HG03442 (cell line): ENCODE results near the gene CALU.

Experiments
- ATAC-seq: cut with Tn5 transposase; IDR thresholded peaks from one replicate; pipeline ENCODE4 v1.9.1; 2021; ENCODE audit warnings: mild to moderate bottlenecking, moderate library complexity; ENCODE audit not compliant: unreplicated experiment

CALU gene

GRCh38 chr7:128724743-128725142, 14.4 kb upstream of the CALU start:
- no peak for ATAC-seq

DNA sequence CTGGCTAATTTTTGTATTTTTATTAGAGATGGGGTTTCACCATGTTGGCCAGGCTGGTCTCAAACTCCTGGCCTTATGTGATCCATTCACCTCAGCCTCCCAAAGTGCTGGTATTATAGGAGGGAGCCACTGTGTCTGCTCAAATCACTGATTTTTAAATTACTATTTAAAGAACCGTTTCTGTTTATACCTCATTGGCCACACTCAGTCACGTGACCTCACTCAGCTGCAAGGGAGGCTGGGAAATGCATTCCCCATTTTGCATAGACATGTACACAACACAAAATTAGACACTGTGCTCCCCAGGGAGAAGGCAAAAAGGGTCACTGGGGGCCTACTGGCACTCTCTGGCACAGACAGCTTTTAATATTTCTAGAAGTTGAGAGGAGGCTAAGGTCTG, 13.6 kb upstream of the CALU start:
- no peak for ATAC-seq

GRCh38 chr7:128726059-128726736, 13.0 kb upstream of the CALU start:
- no peak for ATAC-seq

- no peak for ATAC-seq
These were observed 12.5 kb upstream of the CALU start for GRCh38 chr7:128726737-128727072.

DNA sequence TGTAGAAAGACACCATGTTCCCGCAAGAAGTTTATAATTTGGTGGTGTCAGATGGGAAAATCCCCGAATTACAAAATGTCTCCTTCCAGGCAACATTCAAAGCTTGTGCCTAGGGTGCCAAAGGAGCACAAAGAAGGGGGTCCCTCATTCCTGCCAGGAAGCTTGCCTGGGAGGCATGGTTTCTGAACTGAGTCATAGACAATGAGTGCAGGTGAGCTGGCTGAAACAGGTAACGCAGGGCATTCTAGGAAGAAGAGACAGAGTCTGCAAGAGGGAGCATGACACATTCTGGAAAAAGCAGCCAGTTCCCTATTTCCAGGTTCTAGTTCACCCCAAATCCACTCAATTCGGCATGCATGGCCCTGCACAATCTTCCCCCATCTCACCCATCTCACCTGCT, 11.9 kb upstream of the CALU start:
- ATAC-seq = no peak

DNA sequence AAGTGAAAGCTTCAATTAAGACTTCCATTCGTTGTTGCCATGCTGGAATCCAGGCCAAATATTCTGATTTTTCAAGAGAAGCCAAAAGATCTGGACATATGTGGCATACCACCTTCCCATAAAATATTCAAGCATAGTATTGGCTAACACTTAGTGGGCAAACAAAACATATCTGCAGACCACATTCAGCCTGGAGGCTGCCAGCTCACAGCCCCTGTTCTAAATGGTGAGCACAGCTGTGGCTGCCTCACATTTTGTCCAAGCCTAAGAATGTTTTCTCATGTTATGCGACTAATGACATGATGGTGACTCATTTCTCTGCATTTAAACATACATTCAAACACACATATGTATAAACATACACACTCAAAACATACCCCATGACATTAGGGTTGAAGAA, 10.6 kb upstream of the CALU start:
- ATAC-seq = no peak

- ATAC-seq = no peak
These were observed 9.7 kb upstream of the CALU start for GRCh38 chr7:128729494-128729893.

DNA sequence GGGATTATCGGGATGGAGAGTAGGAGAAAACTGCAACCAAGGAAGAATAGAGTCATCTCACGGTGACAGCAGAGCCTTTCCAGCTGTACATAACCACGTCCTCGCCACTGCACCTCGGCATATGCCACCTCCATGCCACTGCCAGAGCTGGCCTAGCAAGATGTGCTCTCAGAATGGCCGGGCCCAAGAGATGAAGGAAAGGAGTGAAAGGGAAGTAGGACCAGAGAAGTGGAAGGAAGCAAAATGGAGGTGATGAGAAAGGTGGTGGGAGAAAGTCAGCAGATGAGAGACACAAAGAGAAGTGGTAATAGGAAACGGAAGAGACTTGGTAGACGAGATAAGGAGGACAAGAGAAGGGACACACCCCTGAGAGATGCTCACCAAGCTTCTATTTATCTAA, 8.0 kb upstream of the CALU start:
- no peak for ATAC-seq

DNA sequence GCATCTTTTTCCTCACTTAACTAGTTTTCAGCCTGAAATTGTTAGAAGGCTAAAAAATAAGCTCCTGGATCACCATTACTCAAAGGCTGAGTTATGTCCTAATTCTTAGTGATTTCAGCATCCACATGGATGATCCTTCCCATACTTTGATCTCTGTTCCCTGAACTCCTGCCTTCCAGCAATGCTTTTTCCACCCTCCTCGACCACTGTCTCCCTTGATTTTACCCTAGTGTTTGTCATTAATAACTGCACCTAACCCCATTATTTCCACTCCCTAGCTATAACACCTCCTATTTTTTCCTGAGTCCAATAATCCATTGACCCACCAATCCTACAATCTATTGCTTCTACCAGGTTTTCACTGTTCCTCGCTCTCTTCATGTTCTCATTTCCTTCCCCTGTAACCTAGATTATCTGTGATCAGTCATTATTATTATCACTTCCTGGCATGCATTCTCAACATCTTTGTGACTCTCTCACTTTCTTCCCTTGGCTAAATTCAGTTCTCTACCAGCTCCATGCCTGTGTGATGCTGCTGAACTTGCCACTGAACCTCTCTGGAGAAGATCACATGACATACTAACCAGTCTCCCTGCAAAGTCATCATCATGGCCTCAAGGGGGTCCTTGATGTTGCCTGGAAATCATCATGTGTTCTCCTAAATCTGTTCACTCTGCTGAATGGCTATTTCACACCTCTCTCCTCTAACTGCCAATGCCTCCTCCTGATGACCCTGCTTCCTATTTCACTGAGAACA, 6.5 kb upstream of the CALU start:
- no peak for ATAC-seq

DNA sequence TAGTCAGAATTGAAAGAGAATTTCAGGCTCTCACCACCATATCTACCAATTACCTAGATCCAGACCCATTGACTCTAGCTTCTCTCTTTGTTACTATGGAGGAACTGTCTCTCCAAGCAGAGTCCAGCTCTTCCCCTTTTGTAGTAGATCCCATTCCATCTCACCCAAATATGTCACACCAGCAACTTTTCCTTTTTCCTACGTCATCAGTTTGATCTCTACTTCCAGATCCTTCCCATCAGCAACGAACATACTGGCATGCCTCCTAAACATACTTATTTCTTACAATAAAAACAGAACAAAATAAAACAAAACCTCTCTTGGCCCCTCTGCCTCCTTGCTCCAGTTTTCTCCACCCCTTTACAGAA, 5.9 kb upstream of the CALU start:
- no peak for ATAC-seq

- ATAC-seq = no peak
These were observed 4.3 kb upstream of the CALU start for GRCh38 chr7:128734890-128735289.

DNA sequence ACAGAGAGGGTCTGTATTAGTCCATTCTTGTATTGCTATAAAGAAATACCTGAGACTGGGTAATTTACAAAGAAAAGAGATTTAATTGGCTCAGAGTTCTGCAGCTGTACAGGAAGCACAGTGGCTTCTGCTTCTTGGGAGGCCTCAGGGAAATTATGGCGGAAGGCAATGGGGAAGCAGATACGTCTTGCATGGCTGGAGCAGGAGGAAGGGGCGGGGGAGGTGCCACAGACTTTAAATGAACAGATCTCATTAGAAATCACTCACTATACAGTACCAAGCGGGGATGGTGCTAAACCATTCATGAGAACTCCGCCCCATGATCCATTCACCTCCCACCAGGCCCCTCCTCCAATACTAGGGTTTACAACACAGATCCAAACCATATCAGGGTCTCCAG, 3.7 kb upstream of the CALU start:
- ATAC-seq = no peak

DNA sequence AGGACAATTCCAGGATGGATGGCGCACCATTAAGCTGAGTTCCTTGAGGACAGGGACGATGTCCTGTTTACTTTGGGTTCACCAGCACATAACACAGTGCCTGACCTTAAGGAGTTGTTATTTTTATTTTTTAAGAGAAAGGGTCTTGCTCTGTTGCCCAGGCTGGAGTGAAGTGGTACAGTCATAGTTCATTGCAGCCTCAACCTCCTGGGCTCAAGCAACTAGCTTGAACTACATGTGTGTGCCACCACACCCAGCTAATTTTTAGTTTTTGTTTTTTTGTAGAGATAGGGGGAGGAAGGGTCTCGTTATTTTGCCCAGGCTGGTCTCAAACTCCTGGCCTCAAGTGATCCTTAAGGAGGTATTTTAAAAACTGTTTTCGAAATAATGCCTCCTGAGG, 1.7 kb upstream of the CALU start:
- ATAC-seq = no peak

DNA sequence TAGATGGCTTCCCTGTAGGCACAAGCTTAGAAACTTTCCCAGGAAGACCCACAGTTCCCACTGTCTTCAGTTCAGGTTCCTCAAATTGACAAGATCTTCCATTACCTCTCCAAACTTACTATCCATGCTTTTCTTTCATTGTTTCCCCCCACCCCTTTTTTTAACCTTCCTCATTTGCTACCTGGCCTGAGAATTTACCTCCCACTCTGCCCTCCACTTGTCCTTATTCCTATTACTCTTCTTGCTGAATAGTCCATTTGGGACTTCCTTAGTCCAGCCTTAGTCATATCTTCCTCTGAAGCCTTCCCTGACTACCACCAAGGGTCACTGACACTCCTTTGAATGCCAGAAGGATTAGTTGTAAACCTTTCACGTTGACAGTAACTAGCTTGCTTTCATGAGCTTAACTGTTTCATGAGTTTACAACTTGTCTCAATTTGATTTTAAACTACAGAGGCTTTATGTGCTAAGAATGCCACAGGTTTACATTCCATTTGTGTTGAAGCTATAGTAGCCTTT, 1.2 kb upstream of the CALU start:
- no peak for ATAC-seq

DNA sequence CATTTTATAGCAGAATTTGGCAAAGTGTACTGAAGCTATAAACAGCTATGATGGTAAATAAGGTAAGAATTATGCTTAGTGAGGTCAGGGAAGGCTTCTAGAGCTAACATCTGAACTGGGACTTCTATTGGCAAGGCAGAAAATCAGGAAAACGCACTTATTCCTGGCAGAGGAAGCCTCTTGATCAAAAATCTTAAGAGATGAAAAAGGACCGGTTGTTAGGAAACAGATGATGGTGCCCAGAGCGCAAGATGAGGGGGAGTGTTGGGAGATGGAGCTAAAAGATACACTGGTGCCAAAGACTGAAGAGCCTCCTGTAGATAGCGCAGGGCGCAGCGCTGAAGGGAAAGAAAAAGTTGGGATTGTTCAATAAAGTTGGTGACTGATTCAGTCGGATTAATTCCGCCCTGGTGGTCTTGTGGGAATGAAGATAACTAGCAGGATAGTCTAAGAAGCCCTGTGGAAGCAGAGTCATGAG, 550 bp upstream of the CALU start:
- ATAC-seq = no peak

DNA sequence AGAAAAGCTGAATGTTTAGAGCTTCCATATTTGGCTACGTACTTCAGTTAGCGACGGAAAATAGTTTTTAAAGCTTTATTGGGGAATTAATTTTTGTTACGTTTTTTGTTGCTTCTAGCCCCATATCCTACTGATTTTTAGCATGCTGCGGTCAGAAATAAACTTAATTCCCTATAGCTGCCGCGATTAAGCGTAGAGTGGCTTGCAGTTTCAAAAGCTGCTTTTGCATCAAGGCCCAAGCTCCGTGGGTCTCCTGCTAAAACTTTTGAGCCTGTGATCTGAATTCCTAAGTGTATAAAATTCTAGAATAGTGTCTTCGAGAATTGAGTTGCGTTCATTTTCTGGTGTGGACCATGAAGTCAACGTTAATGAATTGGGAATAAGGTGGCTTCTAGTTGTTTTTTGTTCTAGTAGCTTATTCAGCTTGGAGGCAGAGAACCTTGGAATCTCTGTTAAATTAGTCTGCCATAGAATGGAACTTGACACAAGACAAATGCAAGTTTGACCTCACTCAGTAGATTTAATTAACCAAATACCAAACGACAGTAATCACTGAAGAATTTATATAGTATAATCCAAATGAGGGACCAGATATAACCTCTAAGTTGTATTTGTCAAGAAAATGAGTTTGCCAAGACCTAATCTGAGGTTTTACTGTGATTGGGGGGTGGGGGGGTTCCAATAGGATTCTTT, 977 bp downstream of the CALU start:
- ATAC-seq = no peak

GRCh38 chr7:128740996-128741395, 1.8 kb downstream of the CALU start:
- no peak for ATAC-seq

DNA sequence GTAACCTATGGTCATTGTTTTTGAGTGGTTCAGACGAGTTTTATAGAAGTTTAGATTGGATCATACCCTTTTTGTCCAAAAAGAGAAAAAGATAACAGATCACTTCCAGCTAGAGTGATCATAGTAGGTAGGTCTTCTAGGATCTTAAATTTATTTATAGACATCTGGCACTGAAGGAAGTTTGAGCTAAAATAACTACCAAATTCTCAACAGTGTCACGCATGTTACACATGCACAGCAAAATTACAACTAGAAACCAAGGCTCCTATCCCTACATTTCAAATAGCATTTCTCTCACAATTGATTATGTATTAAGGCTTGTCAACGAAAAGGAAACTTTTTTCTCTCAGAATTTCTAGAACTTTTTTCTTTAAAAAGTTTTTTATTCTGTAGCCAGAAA, 2.3 kb downstream of the CALU start:
- no peak for ATAC-seq

- ATAC-seq = no peak
These were observed 3.0 kb downstream of the CALU start for GRCh38 chr7:128742206-128742605.

DNA sequence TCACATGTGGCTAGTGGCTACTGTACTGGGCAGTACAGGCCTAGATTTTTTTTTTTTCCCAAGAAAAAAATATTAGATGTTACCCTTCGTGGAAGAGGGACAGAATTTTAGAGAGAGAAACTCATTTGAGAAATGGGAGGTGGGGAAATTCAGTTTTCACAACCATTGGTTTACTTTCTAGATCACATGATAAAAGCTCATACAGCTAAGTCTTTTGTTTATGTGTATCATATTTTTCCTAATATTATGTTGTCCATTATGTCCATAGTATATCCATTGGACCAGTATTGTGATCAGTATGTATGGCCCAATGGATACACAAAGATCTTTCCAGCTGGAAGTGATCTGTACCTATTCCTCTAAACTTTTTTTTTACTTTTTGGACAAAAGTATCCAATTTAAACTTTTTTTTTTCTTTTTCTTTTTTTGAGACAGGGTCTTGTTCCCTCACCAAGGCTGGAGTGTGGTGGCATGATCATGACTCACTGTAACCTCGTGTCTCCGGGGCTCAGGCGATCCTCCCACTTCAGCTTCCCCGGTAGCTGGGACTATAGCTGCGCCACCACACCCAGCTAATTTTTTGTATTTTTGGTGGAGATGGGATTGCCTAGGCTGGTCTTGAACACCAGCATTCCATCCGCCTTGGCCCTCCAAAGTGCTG, 4.1 kb downstream of the CALU start:
- no peak for ATAC-seq

GRCh38 chr7:128744366-128744905, 5.3 kb downstream of the CALU start:
- no peak for ATAC-seq
